GM12878 (cell line): ENCODE results near the gene PARK7. TPM values are rescaled to one million over a fixed set of nuclear protein-coding genes. Genes with fewer than 3 reads are reported as not detected.

Source experiments
- ATAC-seq: fragments of 200-7000 bp; cut with Tn5 transposase; 3 replicates; pipeline ENCODE4 v1.9.1; 2020; ENCODE audit warnings: mild to moderate bottlenecking, moderate library complexity
- BruUV-seq: library from RNA; stranded (reverse); fragments of 400-500 nt; replicated peaks from 2 replicates; lab custom pipeline; 2021; lab: Mats Ljungman, UMichigan
- CTCF ChIA-PET: fragments of 300-600 bp; sonication (Branson Sonifier 250); formaldehyde crosslinking; extraction: SDS; loops from one replicate; lab custom pipeline; 2021; ENCODE audit warnings: inconsistent platforms; lab: Yijun Ruan, JAX
- POLR2A ChIA-PET: fragments of 350-600 bp; formaldehyde crosslinking; extraction: SDS; loops from one replicate; lab custom pipeline; 2021; ENCODE audit warnings: inconsistent platforms; lab: Charles Lee
- RAD21 ChIA-PET: fragments of 300-600 bp; sonication (Branson Sonifier 250); formaldehyde crosslinking; loops from one replicate; lab custom pipeline; 2023; ENCODE audit warnings: antibody characterized with exemption; ENCODE audit not compliant: unreplicated experiment; lab: Charles Lee
- SMC1A ChIA-PET: fragments of 300-600 bp; sonication (Branson Sonifier 250); formaldehyde crosslinking; loops from one replicate; lab custom pipeline; 2023; ENCODE audit not compliant: unreplicated experiment, uncharacterized antibody; lab: Charles Lee
- DNase-seq: peaks from one replicate; pipeline ENCODE4 v3.0.0-alpha.2; 2011; ENCODE audit warnings: low read depth, low spot score
- FAIRE-seq: peaks from 3 replicates; lab custom pipeline; 2011; peaks lifted over from hg19 to GRCh38; lab: Jason Lieb, UNC
- H2AFZ ChIP-seq: 2 replicates; pipeline ENCODE4 v1.6.0; 2011; ENCODE audit warnings: low read depth, low read length, control low read depth; ENCODE audit not compliant: control insufficient read depth
- H3K27ac ChIP-seq: 2 replicates; pipeline ENCODE4 v1.5.1; 2011; ENCODE audit warnings: control low read depth; ENCODE audit not compliant: control insufficient read depth, insufficient read depth
- H3K27me3 ChIP-seq, 2 experiments: replicated peaks in 1 of 2; 2 replicates each; pipeline versions ENCODE4 v1.6.0 to v1.6.1; 2011; ENCODE audit warnings: low read length in 1 of 2; ENCODE audit not compliant: control insufficient read depth in 2 of 2, insufficient read depth in 2 of 2
- H3K36me3 ChIP-seq, 2 experiments: 2 replicates each; pipeline ENCODE4 v1.5.1; 2011; ENCODE audit warnings: low read length in 1 of 2; ENCODE audit not compliant: control insufficient read depth in 2 of 2, insufficient read depth in 2 of 2
- H3K4me1 ChIP-seq: 2 replicates; pipeline ENCODE4 v1.6.1; 2011; ENCODE audit warnings: mild to moderate bottlenecking, low read length, moderate library complexity, mixed read lengths; ENCODE audit not compliant: control insufficient read depth, insufficient read depth
- H3K4me2 ChIP-seq: 2 replicates; pipeline ENCODE4 v1.6.0; 2011; ENCODE audit warnings: control low read depth; ENCODE audit not compliant: control insufficient read depth, insufficient read depth
- H3K4me3 ChIP-seq: fragments of 200-600 bp; sonication (generic); 2 replicates; pipeline ENCODE4 v1.5.1; 2016
- H3K79me2 ChIP-seq: 2 replicates; pipeline ENCODE4 v1.6.0; 2011; ENCODE audit warnings: low read length; ENCODE audit not compliant: control insufficient read depth, insufficient read depth
- H3K9ac ChIP-seq: 2 replicates; pipeline ENCODE4 v1.8.0; 2011; ENCODE audit warnings: low read length, control low read depth, mixed read lengths; ENCODE audit not compliant: control insufficient read depth, insufficient read depth
- H3K9me3 ChIP-seq: replicated peaks from 3 replicates; pipeline ENCODE4 v1.5.1; 2011; ENCODE audit warnings: mild to moderate bottlenecking, low read length; ENCODE audit not compliant: control insufficient read depth, insufficient read depth
- H4K20me1 ChIP-seq: 2 replicates; pipeline ENCODE4 v1.6.0; 2011; ENCODE audit not compliant: control insufficient read depth, insufficient read depth
- CREM ChIP-seq: IDR thresholded peaks from 2 replicates; pipeline ENCODE4 v1.6.1; 2014; ENCODE audit warnings: antibody characterized with exemption, low read depth
- GABPA ChIP-seq: IDR thresholded peaks from 2 replicates; pipeline ENCODE4 v1.6.1; 2014; ENCODE audit warnings: antibody characterized with exemption, low read depth, mild to moderate bottlenecking, inconsistent platforms
- HDAC6 ChIP-seq: fragments of 200-600 bp; sonication (generic); IDR thresholded peaks from one replicate; pipeline ENCODE4 v1.8.0; 2017; ENCODE audit warnings: antibody characterized with exemption; ENCODE audit not compliant: unreplicated experiment
- SMAD1 ChIP-seq: fragments of 450-650 bp; IDR thresholded peaks from 2 replicates; pipeline ENCODE4 v1.6.1; 2018; ENCODE audit warnings: mild to moderate bottlenecking, low read depth; ENCODE audit not compliant: partially characterized antibody
- WGBS: methylation state at CpG from one replicate; pipeline ENCODE4 v1.1.6; 2016; ENCODE audit warnings: low lambda C conversion rate; ENCODE audit not compliant: insufficient replicate concordance, insufficient coverage; ENCODE audit errors: missing lambda C conversion rate; 5-methylcytosine and 5-hydroxymethylcytosine counted together
- in situ Hi-C: fragments of 300-500 bp; cut with MboI; formaldehyde crosslinking; loops from 9 replicates; pipeline ENCODE4 v1.14.3; 2018; ENCODE audit warnings: mixed read lengths
- intact Hi-C: fragments of 100-400 bp; cut with micrococcal nuclease; formaldehyde crosslinking; loops from one replicate; pipeline ENCODE4 v1.14.2; 2022; ENCODE audit not compliant: unreplicated experiment
- polyA plus RNA-seq, 11 experiments: library from polyadenylated mRNA; depleted of rRNA in 4 of 11; unstranded in 6 of 11; stranded (reverse) in 5 of 11; fragments of >200 nt; fragmentation: Nextera tagmentation in 4 of 11; fragmentation: Illumina TruSeq in 1 of 11; extraction: Ambion mirVana in 4 of 11; extraction: Trizol in 1 of 11; gene quantifications; 1 replicate in 1 of 11; 2 replicates in 10 of 11; pipeline versions ENCODE4 v1.2.1 to v1.2.3, GENCODE V29; 2011 to 2016; ENCODE audit warnings: inconsistent platforms in 2 of 11, missing spikeins in 2 of 11, low read depth in 1 of 11
- total RNA-seq, 4 experiments: library from RNA; depleted of rRNA in 3 of 4; stranded (reverse); fragments of >200 nt in 3 of 4; fragmentation: Illumina TruSeq in 1 of 4; extraction: Trizol in 1 of 4; gene quantifications; 2 replicates each; pipeline versions ENCODE4 v1.2.1 to v1.2.3, GENCODE V29; 2013 to 2021

Gene PARK7
- total and polyA plus RNA-seq, 10 of the 15 experiments (the other 5 are each of a cell fraction or from before 2014, with no cell fraction given): 267 to 1,056 (median 495) TPM

- DNase-seq: no peak
- ChIA-PET RAD21 (interaction anchor here (0.8 to 0.9 kb wide), 2 partner anchors 9 to 42 kb away, joined by 3 read pairs; no protein-coding TSS in a partner anchor), CTCF (interaction anchor here (1.1 to 2.2 kb wide), 5 partner anchors 9 to 291 kb away, joined by 3 to 11 read pairs (median 4); no protein-coding TSS in a partner anchor), POLR2A (no interaction called here), SMC1A (interaction anchor here (2.5 kb wide), 1 partner anchor 9 kb away, joined by 11 read pairs; no protein-coding TSS in a partner anchor)
- Histone ChIP-seq H4K20me1 (no peaks in the 10 kb centered on the region), H3K4me3 (no peak overlapping the region), H3K36me3 (no peaks in the 10 kb centered on the region), H3K9ac (no peak overlapping the region), H3K27ac (no peak overlapping the region), H3K79me2 (no peaks in the 10 kb centered on the region), H3K4me2 (no peak overlapping the region), H3K9me3 (no peaks in the 10 kb centered on the region), H3K4me1 (peaks cover 5% of the 10 kb centered on the region), H3K27me3 (peaks cover 0 to 4% of the 10 kb centered on the region in 2 experiments; a peak in 1 of 4 replicates), H2AFZ (no peak overlapping the region)
- intact Hi-C loops (no loop called here), in situ Hi-C loops (loop anchor here (5.0 kb wide), 1 partner anchor 288 kb away; no protein-coding TSS in a partner anchor)
- no peak for TF ChIP-seq GABPA
- no TSS peak for BruUV-seq
- FAIRE-seq: no peak
- ATAC-seq: no peak
- WGBS: 100% methylated on average over 1 of the region's 1 CpG
Measured at GRCh38 chr1:8023995-8024313, 62.4 kb downstream of the PARK7 start.

- intact Hi-C loops (no loop called here), in situ Hi-C loops (loop anchor here (5.0 kb wide), 1 partner anchor 288 kb away; no protein-coding TSS in a partner anchor)
- SMC1A ChIA-PET: interaction anchor here (2.5 kb wide), 1 partner anchor 9 kb away, joined by 11 read pairs; no protein-coding TSS in a partner anchor
- FAIRE-seq (no peak), DNase-seq (no peak), ATAC-seq (no peak)
- no peaks in the 10 kb centered on the region for H3K79me2 ChIP-seq
- TF ChIP-seq HDAC6: no peak
- no peak for TF ChIP-seq CREM
- TF ChIP-seq SMAD1: no peak
- H3K27me3 ChIP-seq: peaks cover 0 to 4% of the 10 kb centered on the region in 2 experiments; a peak in 1 of 4 replicates
- 82% methylated on average over 3 of the region's 3 CpGs for whole genome bisulfite sequencing
- RAD21 ChIA-PET: interaction anchor here (0.8 to 1.3 kb wide), 3 partner anchors 9 to 290 kb away, joined by 3 read pairs; no protein-coding TSS in a partner anchor
- H3K9ac ChIP-seq: no peak overlapping the region
- BruUV-seq: no TSS peak
- no peak overlapping the region for H2AFZ ChIP-seq
- no peaks in the 10 kb centered on the region for H3K36me3 ChIP-seq
- peaks cover 5% of the 10 kb centered on the region for H3K4me1 ChIP-seq
- H3K4me3 ChIP-seq: no peak overlapping the region
- CTCF ChIA-PET: interaction anchor here (1.1 to 2.2 kb wide), 5 partner anchors 9 to 291 kb away, joined by 3 to 11 read pairs (median 4); no protein-coding TSS in a partner anchor
- no peak overlapping the region for H3K4me2 ChIP-seq
- no peaks in the 10 kb centered on the region for H3K9me3 ChIP-seq
- no peaks in the 10 kb centered on the region for H4K20me1 ChIP-seq
- H3K27ac ChIP-seq: no peak overlapping the region
- POLR2A ChIA-PET: no interaction called here
Measured at GRCh38 chr1:8024329-8024728, 62.8 kb downstream of the PARK7 start.
